IPS DF 4.7 (cell line): Measurements from ENCODE around the gene SIX4.
"Not testable (repeated sequence)": the region's sequence is repeated elsewhere in the genome, so short reads cannot be mapped to it uniquely, and the experiment has no call there.

Source experiments
- DNase-seq: peaks from one replicate; pipeline ENCODE4 v3.0.0-alpha.2; 2013; ENCODE audit warnings: low spot score; ENCODE audit errors: extremely low read depth

The SIX4 gene

DNA sequence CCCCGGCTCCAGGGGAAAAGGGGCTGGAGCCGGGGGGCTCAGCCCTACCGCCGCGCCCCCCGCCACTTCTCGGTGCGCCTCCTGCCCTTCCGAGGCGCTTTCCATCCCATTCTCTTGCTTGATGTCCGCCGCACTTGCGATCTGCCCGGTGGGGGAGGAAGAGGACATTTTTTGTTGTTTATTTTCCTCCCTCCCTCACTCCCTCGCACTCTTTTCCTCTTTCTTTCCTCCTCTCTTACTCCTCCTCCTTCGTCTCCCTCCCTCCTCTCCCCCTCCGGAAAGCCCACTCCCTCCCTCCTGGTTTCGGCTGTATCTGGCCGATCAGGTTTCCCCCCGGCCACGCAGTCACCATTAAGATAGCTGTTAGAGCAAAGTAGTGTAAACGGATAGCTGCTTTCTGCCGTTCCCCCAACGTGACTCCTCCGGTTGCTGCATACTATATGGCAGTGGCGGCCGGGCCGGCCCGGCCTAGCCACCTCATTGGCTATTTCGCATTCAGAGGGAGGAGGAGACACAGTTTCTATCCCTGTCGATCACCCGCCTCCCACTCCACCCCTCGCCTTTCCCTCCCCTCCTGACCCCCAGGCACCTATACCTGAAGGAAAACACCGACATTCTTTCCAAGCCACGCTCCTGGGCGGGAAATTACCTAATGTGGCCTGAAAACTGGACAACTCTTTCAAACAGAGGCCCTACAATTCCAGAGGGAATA lies at the start of gene SIX4:
Gene SIX4 (minus strand): TSS at position 445 of the 712 bp plus-strand sequence. CDS start 277 bp downstream, at position 168.
- no peak for DNase-seq

DNA sequence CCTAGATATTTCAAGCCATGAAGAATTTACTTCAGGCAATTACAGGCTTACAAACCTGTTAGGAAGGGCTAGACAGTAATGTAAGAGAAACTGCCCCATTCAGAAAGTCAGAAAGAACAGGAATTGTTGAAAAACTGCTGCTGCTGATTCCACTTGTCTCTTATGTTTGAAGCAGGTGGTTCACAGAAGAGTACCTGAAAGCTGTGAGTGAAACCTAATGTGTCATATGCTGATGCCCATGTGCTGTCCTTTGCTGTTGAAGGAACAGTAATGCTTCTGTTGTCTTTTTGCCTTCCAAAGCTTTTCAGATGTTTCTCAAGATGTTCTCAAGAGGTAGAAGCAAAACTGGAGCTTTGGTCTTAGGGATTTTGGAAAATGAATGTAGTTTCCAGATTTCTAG lies 49.4 kb upstream of the SIX4 start:
- DNase-seq = no peak

DNA sequence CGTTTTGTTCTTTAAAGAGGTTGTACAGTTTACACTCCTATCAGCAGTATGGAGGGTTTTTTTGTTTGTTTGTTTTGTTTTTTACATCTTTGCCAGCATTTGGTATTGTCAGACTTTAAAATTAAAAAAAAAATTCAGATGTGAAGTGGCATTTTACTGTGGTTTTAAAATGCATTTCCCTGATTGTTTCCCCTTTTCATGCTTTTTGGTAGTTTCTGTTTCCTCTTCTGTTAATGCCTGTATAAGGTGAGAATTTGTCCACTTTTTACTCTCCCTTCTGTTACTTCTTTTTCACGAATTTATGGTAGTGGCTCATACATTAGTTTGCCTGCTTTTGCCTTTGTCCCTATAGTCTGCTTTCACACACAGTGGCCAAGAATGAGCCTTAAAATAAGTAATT lies 47.0 kb upstream of the SIX4 start:
- DNase-seq = no peak

DNA sequence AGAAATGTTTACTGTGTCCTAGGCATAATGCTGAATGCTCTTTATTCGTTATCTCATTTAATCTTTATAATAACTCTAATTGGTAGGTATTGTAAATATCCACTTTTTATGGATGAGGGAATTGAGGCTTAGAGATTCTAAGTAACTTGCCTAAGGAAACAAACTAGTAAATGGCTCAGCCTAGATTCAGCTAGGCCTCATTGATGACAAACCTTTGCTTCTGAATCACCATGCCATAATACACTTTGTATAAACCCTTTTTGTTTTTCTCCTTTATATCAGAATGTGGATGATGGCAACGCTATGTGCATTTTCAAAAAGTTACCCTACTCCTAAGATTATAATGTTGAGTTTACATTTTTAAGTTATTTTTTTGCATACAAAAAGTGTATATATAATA lies 44.5 kb upstream of the SIX4 start:
- DNase-seq = no peak

DNA sequence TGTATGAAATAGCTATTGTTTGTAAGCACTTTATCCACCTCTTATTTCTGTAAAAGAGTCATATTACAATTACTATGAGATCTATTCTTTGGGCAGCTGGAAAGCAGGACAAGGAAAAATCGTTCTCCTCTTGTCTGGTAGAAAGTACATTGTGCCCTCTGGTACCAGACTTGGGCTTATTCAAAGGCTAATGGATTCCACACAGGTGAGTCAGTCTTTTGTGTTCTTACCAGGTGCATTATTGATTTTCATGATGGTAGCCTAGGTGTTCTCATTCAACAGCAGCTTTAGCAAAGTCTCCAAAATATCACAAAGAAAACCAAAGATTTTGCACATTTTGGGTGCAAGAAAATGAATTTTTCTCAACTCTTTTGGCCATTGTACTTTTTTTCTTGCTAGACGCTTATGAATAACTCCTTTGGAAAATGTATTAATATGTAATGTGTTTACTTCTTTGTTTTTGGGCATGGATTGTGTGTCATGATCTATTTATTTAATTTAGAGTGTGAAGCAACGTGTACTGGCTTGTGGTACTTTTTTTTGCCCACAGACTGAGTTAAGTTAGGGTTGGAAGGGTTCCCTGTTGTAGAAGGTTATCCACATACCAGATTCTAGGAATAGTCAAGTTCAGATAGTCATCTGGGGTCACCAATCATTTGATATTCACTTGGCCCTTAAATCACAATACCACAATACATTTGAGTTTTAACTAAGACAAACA lies 36.7 kb upstream of the SIX4 start:
- DNase-seq = peak; percentile 83

DNA sequence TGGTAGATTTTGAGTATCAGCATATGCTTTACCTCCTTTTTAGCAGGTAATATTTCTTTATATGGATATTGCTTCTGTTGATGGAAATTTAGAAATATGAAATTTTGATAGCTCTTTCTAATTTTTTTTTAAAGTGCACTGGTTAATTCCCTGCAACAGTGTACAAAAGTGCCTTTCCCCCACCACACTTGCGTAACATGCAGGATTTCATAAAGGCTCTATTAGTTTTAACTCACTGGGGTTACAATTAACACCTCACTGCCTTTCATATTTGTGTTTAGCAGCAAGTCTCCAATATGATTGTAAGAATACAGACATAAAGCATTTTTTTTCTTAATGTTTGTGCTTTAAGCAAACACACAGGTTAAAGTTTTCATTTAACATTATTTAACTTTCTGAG lies 36.1 kb upstream of the SIX4 start:
- DNase-seq = no peak

DNA sequence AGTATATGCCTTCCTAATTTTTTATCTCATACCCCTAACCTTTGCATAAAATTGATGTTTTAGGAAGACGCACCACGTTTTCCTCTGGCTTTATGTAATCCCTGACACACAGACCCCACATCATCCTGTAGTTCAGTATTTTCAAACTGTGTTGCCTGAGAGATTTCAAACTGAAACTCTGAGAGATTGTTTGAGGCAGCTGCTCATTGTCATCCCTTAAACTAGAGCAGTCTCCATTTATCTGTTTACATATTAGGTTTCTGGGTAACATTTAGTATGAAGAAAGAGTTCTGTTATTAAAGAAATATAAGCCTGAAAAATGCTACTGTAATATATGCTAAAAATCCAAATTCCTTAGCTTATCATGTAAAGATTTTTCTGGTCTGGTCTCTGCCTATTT lies 34.7 kb upstream of the SIX4 start:
- DNase-seq = no peak

DNA sequence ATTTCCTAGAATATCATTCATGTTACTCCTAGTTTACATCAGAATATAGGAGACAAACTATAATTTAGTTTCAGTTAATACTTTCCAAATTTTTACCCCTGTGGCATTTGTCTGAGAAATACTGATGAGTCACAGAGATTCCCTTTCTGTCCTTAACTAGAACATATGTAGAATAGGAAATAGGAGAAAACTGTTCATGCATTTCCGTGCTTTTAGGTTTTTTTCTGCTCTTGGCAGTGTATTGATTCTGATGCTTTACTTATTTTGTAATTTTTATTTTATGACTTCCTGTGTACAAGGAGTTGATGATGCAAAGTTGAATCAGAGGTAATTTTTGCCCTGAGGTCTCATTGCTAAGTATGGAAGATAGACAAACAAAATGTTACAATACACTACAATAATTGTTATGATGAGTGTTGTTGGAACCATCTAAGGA lies 33.4 kb upstream of the SIX4 start:
- DNase-seq = no peak

DNA sequence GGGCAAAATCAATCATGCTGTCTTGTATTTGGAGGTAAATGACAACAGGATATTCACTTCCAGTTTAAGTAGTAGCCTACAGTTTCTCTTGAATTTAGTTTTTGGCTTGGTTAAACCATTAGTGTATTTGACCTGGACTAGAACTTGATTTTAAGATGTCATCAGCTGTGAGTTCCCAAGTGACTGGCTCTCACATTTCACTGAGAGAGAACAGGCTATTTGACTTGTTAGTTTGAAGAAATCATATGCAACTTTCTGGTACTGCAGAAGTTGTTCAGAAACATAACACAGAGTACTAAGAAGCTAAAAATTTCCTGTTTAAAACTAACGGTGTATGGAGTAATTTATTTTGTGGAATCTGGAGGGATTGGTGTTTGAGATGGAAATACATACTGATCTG lies 32.7 kb upstream of the SIX4 start:
- DNase-seq = no peak

DNA sequence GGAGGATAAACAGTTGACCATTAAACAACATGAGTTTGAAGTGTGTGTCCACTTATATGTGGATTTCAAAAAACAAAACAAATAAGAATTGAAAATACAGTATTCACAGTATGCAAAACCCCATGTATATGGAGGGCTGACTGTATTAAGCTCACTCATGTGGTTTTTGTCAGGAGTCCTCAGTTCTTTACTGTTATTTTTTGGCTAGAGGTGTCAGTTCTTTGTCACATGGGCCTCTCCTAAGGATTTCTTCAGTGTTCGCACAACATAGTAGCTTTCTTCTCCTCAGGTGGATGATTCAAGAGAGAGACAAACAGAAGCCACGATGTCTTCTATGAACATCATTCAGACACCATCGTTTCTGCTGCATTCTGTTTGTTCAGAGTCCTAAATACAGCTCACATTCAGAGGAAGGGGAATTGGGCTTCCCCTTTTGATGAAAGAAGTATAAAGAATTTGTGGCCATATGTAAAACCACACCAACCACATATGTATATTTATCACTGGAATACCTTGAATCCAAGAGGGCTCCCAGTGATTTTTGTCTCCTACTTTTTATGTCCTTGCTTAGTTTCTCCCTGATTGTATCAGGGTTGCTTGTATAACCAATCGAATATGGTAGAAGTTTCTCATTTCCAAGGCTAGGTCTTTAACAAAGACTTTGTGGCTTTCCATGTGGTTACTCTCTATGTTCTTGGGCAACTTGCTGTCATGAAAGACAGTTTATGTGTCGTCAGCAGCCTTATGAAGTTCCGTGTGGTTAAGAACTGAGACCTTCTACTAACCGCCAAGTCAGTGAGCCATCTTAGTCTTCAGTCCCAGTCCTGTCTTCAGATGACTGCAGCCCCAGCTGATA lies 29.3 kb upstream of the SIX4 start:
- DNase-seq = no peak

DNA sequence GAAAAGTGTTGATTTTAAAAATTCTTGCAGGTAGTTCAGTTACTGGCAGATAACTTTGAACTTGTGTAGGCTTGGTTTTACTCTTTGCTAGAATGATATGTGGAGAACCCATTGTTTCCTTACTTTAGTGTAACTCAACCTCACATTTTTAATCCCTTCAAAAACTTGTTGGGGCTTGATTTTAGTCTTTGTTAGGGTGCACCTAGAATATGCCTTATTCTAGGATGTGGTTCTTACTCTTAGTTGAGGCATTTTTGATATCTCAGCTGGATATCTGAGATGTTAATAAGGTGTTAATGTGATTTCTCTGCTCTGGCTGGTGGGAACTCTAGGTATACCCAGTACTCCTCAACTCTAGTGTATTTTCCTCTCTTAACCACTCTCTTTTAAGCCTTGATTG lies 20.4 kb upstream of the SIX4 start:
- DNase-seq = no peak

DNA sequence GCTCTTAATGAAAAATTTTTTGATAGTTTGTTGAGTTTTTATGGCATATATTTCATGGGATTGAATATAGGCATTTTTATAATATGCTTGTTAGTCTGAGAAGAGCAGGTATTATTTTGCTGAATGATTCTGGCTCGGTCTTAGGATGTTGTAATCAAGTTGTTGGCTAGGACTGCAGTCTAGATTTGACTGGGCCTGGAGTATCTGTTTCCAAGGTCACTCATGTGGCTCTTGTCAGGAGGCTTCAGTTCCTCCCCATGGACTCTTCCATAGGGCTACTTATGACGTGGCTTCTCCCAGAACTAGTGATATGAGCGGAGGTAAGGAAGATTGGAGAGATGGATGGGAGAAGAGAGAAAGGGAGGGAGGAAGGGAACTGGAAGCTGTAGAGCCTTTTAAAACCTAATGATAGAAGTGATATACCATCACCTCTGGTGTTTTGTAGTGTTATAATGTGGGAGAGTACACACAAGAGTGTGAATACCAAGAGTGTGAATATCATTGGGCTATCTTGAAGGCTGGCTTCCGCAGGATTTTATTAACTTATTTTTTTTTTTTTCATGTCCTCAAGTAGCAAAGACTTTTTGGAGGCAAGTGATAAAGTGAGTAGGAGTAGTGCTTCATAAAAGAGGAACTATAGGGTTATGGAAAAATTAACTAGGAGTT lies 14.8 kb upstream of the SIX4 start:
- DNase-seq = no peak

DNA sequence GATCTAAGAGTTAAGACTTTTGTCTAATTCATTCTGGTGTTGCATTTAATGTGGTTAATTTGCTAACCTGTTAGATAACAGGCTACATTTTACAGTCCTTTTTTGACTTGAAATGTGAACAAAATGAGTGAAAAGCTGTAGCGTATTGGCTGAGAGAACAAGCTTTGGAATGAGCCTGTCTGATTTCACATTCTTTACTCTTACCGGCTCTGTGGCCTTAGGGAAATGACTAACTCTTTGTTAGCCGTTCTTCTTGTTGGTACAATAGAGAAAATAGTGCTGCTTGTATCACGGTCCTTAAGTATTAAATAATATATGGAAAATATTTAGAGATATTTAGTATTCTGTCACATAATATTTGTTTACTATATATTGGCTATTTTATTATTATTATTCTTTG lies 12.3 kb upstream of the SIX4 start:
- no peak for DNase-seq

DNA sequence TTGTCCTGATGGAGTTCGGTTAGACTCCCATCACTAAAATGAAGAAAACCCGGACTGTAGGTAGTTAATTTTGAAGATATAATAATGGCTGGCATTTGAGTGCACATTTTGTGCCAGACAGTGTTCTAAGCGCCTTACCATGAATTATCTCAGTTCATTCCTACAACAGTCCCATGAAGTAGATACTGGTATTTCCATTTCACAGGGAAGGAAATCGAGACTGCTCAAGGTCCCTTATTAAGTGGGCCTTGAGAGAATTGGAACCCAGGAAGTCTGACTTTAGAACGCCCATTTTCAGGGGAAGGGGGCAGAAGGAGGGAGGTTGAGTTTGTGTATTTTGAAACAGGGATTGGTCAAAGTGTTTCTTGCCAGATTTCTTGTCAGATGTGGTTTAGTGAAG lies 11.3 kb upstream of the SIX4 start:
- no peak for DNase-seq

DNA sequence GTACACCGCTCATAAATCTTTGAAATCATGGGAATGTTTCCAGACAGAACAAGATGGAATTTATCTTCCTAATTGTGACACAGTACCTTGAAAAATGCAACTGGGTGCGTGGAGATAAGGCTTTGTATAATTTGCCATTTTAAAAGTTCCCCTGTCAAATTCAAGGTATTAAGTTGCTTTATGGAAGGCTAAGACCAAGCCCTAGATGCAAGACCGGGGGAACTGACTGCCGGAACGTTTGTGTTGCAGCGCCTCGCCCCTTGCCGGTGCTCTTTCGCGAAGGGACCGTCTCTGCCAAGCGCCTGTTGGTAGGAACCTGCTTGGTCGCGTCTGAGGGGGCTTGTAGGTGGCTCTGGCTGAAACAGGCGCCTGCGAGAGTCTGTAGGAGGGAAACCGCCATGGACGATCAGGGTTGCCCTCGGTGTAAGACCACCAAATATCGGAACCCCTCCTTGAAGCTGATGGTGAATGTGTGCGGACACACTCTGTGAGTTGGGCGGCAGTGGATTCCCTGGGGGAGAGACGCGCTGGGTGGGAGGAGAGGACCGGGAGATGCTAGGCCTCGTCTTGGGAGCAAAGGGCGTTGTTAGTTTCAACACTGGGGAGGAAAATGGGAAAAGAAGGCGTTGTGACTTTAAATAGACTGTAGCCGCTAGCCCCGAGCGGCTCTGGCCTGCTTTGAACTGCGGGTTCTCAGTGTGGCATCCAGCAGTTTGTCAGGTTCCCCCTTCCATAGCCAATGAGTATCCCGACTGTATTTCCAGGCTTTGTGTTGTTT lies 10.5 kb upstream of the SIX4 start, which contains the start of gene MNAT1:
Gene MNAT1 (plus strand): TSS at position 297 of the 778 bp plus-strand sequence. CDS start 102 bp downstream, at position 399.
- no peak for DNase-seq

DNA sequence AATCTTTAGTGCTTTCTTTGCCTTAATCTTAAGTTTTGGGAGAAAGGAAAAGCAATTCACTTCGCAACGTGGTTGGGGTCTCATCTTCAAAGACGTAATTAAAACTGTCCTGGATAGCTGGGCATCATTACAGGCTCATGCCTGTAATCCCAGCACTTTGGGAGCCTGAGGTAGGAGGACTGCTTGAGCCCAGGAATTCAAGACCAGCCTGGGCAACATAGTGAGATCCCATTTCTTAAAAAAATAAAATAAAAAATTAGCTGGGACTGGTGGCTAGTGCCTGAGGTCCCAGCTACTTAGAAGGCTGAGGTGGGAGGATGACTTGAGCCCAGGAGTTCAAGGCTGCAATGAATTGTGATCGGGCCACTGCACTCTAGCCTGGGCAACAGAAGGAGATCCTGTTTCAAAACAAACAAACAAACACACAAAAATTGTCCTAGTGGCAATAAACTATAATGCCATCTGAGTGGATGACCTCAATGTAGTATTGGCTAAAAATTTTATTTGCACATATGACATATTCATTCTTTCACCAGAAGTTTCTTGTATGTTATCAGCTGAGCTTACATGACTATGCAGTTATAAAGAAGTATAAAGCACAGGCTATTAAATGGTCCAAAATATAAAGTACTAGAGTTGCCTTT lies 8.8 kb upstream of the SIX4 start:
- DNase-seq = no peak

DNA sequence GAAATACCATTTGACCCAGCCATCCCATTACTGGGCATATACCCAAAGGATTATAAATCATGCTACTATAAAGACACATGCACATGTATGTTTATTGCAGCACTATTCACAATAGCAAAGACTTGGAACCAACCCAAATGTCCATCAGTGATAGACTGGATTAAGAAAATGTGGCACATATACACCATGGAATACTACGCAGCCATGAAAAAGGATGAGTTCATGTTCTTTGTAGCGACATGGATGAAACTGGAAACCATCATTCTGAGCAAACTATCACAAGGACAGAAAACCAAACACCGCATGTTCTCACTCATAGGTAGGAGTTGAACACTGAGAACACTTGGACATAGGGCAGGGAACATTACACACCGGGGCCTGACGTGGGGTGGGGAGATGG lies 7.1 kb upstream of the SIX4 start:
- DNase-seq = not testable (repeated sequence)

DNA sequence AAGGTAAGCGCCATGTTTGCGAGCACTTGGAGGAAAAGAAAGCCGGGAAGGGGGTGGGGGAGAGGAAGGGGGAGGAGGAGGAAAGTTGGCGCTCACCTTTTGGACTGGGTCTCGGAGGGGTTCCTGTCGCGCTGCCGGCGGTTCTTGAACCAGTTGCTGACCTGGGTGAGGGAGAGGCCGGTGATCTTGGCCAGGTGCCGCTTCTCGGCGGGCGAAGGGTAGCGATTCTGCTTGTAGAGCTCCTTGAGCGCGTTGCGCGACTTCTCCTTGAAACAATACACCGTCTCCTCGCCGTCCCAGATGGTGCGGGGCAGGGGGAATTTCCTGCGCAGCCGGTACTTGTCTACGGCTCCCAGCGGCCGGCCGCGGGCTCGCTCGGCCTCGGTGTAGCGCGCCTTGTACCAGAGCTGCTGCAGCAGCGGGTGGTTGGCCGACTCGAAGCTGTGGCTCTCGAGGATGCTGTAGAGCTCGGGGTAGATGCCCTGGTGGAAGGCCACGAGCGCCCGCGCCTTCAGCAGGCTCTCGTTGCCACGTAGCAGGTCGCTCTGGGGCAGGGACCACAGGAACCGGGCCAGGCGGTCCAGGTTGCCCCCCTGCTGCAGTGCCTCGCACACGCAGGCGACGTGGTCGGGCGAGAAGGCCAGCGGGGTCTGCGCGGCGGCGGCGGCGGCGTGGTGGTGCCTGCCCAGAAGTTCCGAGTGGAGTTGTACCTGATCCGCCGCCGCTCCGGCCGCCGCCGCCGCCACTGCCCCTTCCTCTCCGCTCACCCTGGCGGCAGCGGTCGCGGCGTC lies 840 bp downstream of the SIX4 start:
- DNase-seq = no peak

DNA sequence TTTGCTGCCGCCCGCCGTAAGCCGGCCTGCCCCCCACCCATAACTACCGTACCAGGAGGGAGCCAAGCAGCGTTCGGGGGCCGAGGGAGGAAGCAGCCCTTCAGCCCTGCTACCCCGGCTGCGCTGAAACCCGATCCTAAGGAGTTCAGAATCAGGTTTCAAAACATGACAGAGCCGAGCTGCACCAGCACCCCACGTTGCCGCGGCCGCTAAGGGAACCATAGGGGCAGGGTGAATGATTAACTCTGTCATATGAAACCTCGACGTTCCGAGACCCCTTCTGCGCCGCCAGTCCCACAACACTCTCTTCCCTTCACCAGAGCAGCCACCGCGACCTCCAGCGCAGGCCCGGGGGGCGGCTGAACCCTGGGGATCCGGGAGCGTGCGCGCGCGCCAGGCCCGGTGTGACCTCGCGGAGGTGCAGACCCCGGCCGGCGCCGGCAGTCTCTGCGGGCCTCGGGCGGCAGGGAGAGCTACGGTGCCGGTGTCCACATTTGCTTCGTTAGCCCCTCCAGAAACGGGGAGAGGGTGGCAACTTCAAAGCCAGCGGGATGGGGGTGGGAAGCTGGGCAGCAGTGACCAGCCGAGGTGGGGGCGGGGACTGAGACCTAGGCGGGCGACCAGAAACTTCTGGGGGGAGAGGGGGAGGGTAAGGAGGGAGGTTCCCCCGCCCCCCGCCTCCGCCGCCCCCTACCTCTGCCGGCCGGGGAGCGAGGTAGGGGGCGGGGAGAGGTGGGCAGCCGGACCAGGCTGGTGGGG lies 1.6 kb downstream of the SIX4 start:
- no peak for DNase-seq
